ENCODE data around the gene TMPRSS13. TPM values are rescaled to one million over a fixed set of nuclear protein-coding genes. Genes with fewer than 3 reads are reported as not detected.

TMPRSS13 gene
- polyA plus RNA-seq, 3 donors: 0.17 to 2.4 (median 0.37) TPM

DNA sequence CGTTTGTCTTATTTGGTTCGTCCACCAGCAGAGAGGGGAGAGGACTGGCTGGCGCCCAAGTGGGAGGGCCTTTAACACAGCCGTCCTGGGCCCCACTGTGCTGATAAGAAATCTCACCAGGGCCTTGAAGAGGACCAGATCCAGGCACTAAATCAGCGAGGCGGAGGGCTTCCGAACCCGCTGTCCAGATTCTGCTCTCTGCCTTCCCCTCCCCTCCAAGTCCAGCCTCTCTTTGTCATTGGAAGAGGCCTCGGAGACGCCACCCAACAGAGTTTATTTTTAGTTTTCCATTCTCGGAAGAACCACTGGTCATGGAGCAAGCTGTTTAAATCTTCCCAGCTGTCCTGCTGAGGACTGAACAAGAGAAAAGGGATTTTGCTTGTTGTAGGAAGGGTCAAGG lies 43.4 kb downstream of the TMPRSS13 start:
- no peak for TF ChIP-seq CTCF (IDR thresholded peaks at IDR 0.05)
- Histone ChIP-seq H4K20me1 (ENCODE audit: insufficient read depth, low read length) (no peaks in the 10 kb centered on the region), H3K27ac (ENCODE audit: low read depth in 1 of 2, low read length in 2 of 2) (no peak overlapping the region), H3K9ac (ENCODE audit: insufficient read depth, low read length, poor library complexity, severe bottlenecking) (no peak overlapping the region), H3K27me3 (ENCODE audit: control insufficient read depth in 2 of 2, insufficient read depth in 2 of 2, low read length in 2 of 2) (no peaks in the 10 kb centered on the region), H3K4me1 (ENCODE audit: control insufficient read depth in 1 of 2, insufficient read depth in 2 of 2, low read length in 2 of 2) (no peaks in the 10 kb centered on the region), H3K9me3 (replicated peaks in 1 of 2; ENCODE audit: control insufficient read depth in 1 of 2, insufficient read depth in 1 of 2, low read length in 2 of 2) (no peaks in the 10 kb centered on the region), H3K4me2 (replicated peaks; ENCODE audit: extremely low read depth, low read length, poor library complexity, severe bottlenecking) (no peak overlapping the region), H3K36me3 (replicated peaks in 1 of 2; ENCODE audit: control insufficient read depth in 1 of 2, insufficient read depth in 2 of 2, low read length in 2 of 2) (no peaks in the 10 kb centered on the region), H3K4me3 (replicated peaks in 1 of 3; ENCODE audit: low read depth in 2 of 3, low read length in 3 of 3) (no peak overlapping the region), H2AFZ (ENCODE audit: insufficient read depth, low read depth, low read length, poor library complexity, severe bottlenecking) (no peak overlapping the region), H3K79me2 (ENCODE audit: insufficient read depth, low read length) (no peaks in the 10 kb centered on the region)
- intact Hi-C loops (cut with micrococcal nuclease): no loop called here
- H3K27ac Mint-ChIP-seq: no peak overlapping the region
- peaks cover 0 to 2% (median 0%) of the 10 kb centered on the region in 7 donors for H3K9me3 Mint-ChIP-seq
- peaks cover 4 to 10% (median 6%) of the 10 kb centered on the region in 3 donors for H3K27me3 Mint-ChIP-seq (ENCODE audit: low read depth in 3 of 3)
- DNase-seq: no peak
- H3K36me3 Mint-ChIP-seq: no peaks in the 10 kb centered on the region
- WGBS (ENCODE audit: insufficient coverage): 95% methylated on average over 11 of the region's 11 CpGs
- no peak overlapping the region for H3K4me3 Mint-ChIP-seq
- H3K4me1 Mint-ChIP-seq: peaks cover 2% of the 10 kb centered on the region

GRCh38 chr11:117884994-117885393 lies 44.2 kb downstream of the TMPRSS13 start:
- Mint-ChIP-seq H3K36me3 (no peaks in the 10 kb centered on the region), H3K4me1 (peaks cover 2% of the 10 kb centered on the region), H3K27ac (no peak overlapping the region), H3K4me3 (no peak overlapping the region), H3K27me3 (ENCODE audit: low read depth in 3 of 3) (peaks cover 7 to 17% (median 11%) of the 10 kb centered on the region in 3 donors), H3K9me3 (peaks cover 0 to 2% (median 0%) of the 10 kb centered on the region in 7 donors)
- no peak overlapping the region for H2AFZ ChIP-seq (ENCODE audit: insufficient read depth, low read depth, low read length, poor library complexity, severe bottlenecking)
- H3K4me3 ChIP-seq (replicated peaks in 1 of 3; ENCODE audit: low read depth in 2 of 3, low read length in 3 of 3): no peak overlapping the region
- H3K79me2 ChIP-seq (ENCODE audit: insufficient read depth, low read length): no peaks in the 10 kb centered on the region
- no peaks in the 10 kb centered on the region for H4K20me1 ChIP-seq (ENCODE audit: insufficient read depth, low read length)
- H3K36me3 ChIP-seq (replicated peaks in 1 of 2; ENCODE audit: control insufficient read depth in 1 of 2, insufficient read depth in 2 of 2, low read length in 2 of 2): no peaks in the 10 kb centered on the region
- H3K4me2 ChIP-seq (replicated peaks; ENCODE audit: extremely low read depth, low read length, poor library complexity, severe bottlenecking): no peak overlapping the region
- H3K27ac ChIP-seq (ENCODE audit: low read depth in 1 of 2, low read length in 2 of 2): no peak overlapping the region
- no peaks in the 10 kb centered on the region for H3K9me3 ChIP-seq (replicated peaks in 1 of 2; ENCODE audit: control insufficient read depth in 1 of 2, insufficient read depth in 1 of 2, low read length in 2 of 2)
- no peaks in the 10 kb centered on the region for H3K4me1 ChIP-seq (ENCODE audit: control insufficient read depth in 1 of 2, insufficient read depth in 2 of 2, low read length in 2 of 2)
- intact Hi-C loops (cut with micrococcal nuclease): no loop called here
- H3K27me3 ChIP-seq (ENCODE audit: control insufficient read depth in 2 of 2, insufficient read depth in 2 of 2, low read length in 2 of 2): peaks cover 0 to 3% of the 10 kb centered on the region in 2 donors
- DNase-seq: no peak
- WGBS (ENCODE audit: insufficient coverage): 98% methylated on average over 6 of the region's 7 CpGs
- TF ChIP-seq CTCF (IDR thresholded peaks at IDR 0.05): no peak
- H3K9ac ChIP-seq (ENCODE audit: insufficient read depth, low read length, poor library complexity, severe bottlenecking): no peak overlapping the region
